ENCODE results near the gene TEDC1.

DNA sequence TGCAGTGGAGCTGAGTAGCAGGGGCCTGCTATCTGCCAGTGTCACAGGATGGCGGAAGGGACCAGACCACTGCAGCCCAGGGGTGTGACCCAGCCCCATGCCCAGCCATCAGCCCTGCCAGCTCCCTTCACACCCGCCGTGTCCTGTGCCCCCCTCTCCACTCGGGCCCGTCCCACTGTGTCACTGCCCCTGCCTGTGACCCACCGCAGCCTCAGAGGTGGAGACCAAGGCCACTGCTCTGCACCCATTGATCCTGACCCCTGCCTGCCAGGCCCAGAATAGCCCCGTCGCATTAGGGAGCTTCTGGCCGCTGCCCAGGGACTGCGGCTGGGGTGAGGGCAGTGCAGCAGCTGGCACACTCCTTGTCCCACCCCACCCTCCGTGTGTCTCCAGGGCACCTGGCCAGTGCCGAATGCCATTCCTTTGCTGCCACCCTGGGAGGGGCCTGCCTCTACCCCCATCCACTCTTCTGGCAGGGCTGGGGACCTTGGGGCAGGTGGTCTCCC lies 18.5 kb upstream of the TEDC1 start:
- TF ChIP-seq POLR2AphosphoS5 (IDR thresholded peaks at IDR 0.05; ENCODE audit: low read depth, low read length) (no peak), SIN3A (IDR thresholded peaks at IDR 0.05; ENCODE audit: borderline replicate concordance, insufficient read depth, low read length) (no peak), TAF1 (IDR thresholded peaks at IDR 0.05; ENCODE audit: borderline replicate concordance, insufficient read depth, low read length) (no peak)
- TF ChIP-seq, protein P1, sequence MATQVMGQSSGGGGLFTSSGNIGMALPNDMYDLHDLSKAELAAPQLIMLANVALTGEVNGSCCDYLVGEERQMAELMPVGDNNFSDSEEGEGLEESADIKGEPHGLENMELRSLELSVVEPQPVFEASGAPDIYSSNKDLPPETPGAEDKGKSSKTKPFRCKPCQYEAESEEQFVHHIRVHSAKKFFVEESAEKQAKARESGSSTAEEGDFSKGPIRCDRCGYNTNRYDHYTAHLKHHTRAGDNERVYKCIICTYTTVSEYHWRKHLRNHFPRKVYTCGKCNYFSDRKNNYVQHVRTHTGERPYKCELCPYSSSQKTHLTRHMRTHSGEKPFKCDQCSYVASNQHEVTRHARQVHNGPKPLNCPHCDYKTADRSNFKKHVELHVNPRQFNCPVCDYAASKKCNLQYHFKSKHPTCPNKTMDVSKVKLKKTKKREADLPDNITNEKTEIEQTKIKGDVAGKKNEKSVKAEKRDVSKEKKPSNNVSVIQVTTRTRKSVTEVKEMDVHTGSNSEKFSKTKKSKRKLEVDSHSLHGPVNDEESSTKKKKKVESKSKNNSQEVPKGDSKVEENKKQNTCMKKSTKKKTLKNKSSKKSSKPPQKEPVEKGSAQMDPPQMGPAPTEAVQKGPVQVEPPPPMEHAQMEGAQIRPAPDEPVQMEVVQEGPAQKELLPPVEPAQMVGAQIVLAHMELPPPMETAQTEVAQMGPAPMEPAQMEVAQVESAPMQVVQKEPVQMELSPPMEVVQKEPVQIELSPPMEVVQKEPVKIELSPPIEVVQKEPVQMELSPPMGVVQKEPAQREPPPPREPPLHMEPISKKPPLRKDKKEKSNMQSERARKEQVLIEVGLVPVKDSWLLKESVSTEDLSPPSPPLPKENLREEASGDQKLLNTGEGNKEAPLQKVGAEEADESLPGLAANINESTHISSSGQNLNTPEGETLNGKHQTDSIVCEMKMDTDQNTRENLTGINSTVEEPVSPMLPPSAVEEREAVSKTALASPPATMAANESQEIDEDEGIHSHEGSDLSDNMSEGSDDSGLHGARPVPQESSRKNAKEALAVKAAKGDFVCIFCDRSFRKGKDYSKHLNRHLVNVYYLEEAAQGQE (IDR thresholded peaks at IDR 0.05; ENCODE audit: insufficient read depth in 1 of 2, low read depth in 2 of 2, low read length in 2 of 2), result no peak
